Esophagus squamous epithelium (tissue), 5 donors: ENCODE results near the gene STING1. TPM values are rescaled to one million over a fixed set of nuclear protein-coding genes. Genes with fewer than 3 reads are reported as not detected.
"Not testable (repeated sequence)": the region's sequence is repeated elsewhere in the genome, so short reads cannot be mapped to it uniquely, and the experiment has no call there.

Source experiments
- DNase-seq: peaks from one replicate; lab custom pipeline; 2025; lab: John Stamatoyannopoulos, UW
- H3K27ac ChIP-seq, 4 donors: fragments of 200-600 bp; sonication (generic); one replicate each; pipeline ENCODE4 v1.5.1; 2016 to 2019; ENCODE audit warnings: mild to moderate bottlenecking in 1 of 4
- H3K27me3 ChIP-seq, 4 donors: fragments of 200-600 bp; sonication (generic); 1 replicate in 3 of 4; 2 replicates in 1 of 4; pipeline versions ENCODE4 v1.5.1 to v1.6.0; 2017 to 2021; ENCODE audit warnings: antibody characterized with exemption in 1 of 4
- H3K36me3 ChIP-seq, 3 donors: fragments of 200-600 bp; sonication (generic); one replicate each; pipeline ENCODE4 v1.5.1; 2016 to 2019
- H3K4me1 ChIP-seq, 3 donors: fragments of 200-600 bp; sonication (generic); one replicate each; pipeline ENCODE4 v1.5.1; 2017 to 2019
- H3K4me3 ChIP-seq, 4 donors: fragments of 200-600 bp; sonication (generic); 1 replicate in 3 of 4; 2 replicates in 1 of 4; pipeline ENCODE4 v1.5.1; 2016 to 2019; ENCODE audit warnings: mild to moderate bottlenecking in 2 of 4, moderate library complexity in 1 of 4
- H3K9me3 ChIP-seq, 3 donors: fragments of 200-600 bp; sonication (generic); one replicate each; pipeline ENCODE4 v1.5.1; 2016 to 2019
- POLR2A ChIP-seq, 4 donors: fragments of 450-650 bp; IDR thresholded peaks; one replicate each; pipeline ENCODE4 v1.6.1; 2017; ENCODE audit warnings: antibody characterized with exemption in 4 of 4, mild to moderate bottlenecking in 4 of 4, moderate library complexity in 3 of 4
- WGBS, 2 donors: methylation state at CpG; one replicate each; pipeline ENCODE4 v1.1.5; 2018; 5-methylcytosine and 5-hydroxymethylcytosine counted together
- intact Hi-C: fragments of 100-400 bp; cut with DNase I; formaldehyde crosslinking; loops from one replicate; pipeline ENCODE4 v1.15.0; 2022
- total RNA-seq, 4 donors: library from RNA; depleted of rRNA; stranded (reverse); fragments of >200 nt; gene quantifications; one replicate each; pipeline ENCODE4 v1.1.0, GENCODE V29; 2016
- TF ChIP-seq, protein P1 (sequence below), 6 experiments: fragments of 450-650 bp in 4 of 6; fragments of 200-600 bp in 2 of 6; sonication (generic) in 2 of 6; IDR thresholded peaks; one replicate each; pipeline ENCODE4 v1.5.1; 2016 to 2019; ENCODE audit warnings: antibody characterized with exemption in 6 of 6, mild to moderate bottlenecking in 4 of 6, moderate library complexity in 4 of 6
- donor health status: DM: yes; HTN: yes; CAD: no.

STING1 gene
- total RNA-seq, 4 donors from 2014 or later = 33.0 to 49.6 (median 38.6) TPM

GRCh38 chr5:139514486-139514856 lies 31.9 kb upstream of the STING1 start:
- peaks cover 11 to 43% (median 17%) of the 10 kb centered on the region in 3 donors for H3K4me1 ChIP-seq
- H3K27ac ChIP-seq = peak overlapping the region in 2 of 4 donors; percentile 19 to 27
- TF ChIP-seq POLR2A (IDR thresholded peaks at IDR 0.05) = no peak
- TF ChIP-seq, protein P1, sequence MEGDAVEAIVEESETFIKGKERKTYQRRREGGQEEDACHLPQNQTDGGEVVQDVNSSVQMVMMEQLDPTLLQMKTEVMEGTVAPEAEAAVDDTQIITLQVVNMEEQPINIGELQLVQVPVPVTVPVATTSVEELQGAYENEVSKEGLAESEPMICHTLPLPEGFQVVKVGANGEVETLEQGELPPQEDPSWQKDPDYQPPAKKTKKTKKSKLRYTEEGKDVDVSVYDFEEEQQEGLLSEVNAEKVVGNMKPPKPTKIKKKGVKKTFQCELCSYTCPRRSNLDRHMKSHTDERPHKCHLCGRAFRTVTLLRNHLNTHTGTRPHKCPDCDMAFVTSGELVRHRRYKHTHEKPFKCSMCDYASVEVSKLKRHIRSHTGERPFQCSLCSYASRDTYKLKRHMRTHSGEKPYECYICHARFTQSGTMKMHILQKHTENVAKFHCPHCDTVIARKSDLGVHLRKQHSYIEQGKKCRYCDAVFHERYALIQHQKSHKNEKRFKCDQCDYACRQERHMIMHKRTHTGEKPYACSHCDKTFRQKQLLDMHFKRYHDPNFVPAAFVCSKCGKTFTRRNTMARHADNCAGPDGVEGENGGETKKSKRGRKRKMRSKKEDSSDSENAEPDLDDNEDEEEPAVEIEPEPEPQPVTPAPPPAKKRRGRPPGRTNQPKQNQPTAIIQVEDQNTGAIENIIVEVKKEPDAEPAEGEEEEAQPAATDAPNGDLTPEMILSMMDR (IDR thresholded peaks at IDR 0.05) = no peak
- H3K4me3 ChIP-seq = no peak overlapping the region
- no peaks in the 10 kb centered on the region for H3K27me3 ChIP-seq
- no peaks in the 10 kb centered on the region for H3K9me3 ChIP-seq
- DNase-seq = no peak
- H3K36me3 ChIP-seq = no peaks in the 10 kb centered on the region
- WGBS, 2 donors = 0 to 80% methylated on average over 1 of the region's 2 CpGs
- intact Hi-C loops = loop anchor here (5.0 kb wide), 1 partner anchor 92 kb away; no protein-coding TSS in a partner anchor

DNA sequence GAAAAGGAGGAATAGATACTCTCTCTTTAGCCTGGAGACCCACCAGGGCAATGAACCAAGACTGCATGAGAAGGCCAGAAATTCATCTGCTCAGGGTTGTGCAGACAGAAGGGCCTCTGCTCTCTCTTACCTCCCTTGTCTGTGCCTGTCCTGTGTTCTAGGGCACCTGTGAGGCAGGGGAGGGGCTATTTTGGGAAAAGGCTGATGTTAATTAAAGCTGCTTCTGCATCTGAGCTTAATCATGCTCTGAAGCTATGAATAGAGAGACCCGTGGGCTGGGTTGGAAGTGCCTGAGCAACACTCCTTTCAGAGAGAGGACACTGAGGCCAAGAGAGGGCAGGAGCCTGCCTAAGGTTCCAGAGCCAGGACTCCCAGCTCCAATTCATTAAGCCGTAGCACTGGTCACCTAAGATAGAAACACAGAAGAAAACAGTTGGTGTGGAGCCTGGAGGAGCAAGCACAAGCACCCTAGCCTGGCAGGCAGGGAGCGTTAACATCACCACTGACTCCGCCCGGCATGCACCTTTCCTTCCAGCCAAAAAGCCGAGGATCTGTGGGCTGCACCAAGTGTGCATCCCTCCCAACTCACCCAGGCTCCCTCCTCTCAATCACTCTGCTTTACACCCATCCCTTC lies 31.4 kb upstream of the STING1 start:
- 53 to 68% methylated on average over 6 of the region's 6 CpGs for WGBS, 2 donors
- H3K9me3 ChIP-seq = no peaks in the 10 kb centered on the region
- peak overlapping the region in 2 of 4 donors; percentile 19 to 27 for H3K27ac ChIP-seq
- H3K4me1 ChIP-seq = peaks cover 11 to 43% (median 17%) of the 10 kb centered on the region in 3 donors
- TF ChIP-seq, protein P1 (IDR thresholded peaks at IDR 0.05) = no peak
- no peak for TF ChIP-seq POLR2A (IDR thresholded peaks at IDR 0.05)
- no peak overlapping the region for H3K4me3 ChIP-seq
- no peak for DNase-seq
- H3K36me3 ChIP-seq = no peaks in the 10 kb centered on the region
- no peaks in the 10 kb centered on the region for H3K27me3 ChIP-seq
- intact Hi-C loops = loop anchor here (5.0 kb wide), 1 partner anchor 92 kb away; no protein-coding TSS in a partner anchor

DNA sequence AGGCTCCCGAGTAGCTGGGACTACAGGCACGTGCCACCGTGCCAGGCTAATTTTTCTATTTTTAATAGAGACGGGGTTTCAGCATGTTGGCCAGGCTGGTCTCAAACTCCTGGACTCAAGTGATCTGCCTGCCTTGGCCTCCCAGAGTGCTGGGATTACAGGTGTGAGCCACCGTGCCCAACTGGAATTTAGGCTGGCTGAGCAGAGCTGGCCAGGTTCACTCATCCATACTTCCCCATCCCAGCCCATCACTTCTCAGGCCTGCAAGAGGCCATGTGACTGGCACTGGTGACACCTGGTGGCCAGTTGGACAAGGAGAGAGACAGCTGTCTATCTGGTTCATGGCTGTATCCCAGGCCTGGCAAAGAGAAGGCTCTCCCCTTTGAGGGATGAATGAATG lies 30.9 kb upstream of the STING1 start:
- H3K4me3 ChIP-seq, H3K27ac ChIP-seq, H3K36me3 ChIP-seq, H3K9me3 ChIP-seq, DNase-seq, H3K27me3 ChIP-seq: not testable (repeated sequence)
- TF ChIP-seq, protein P1 (IDR thresholded peaks at IDR 0.05) = peak; percentile 45 to 87 (median 76)
- H3K4me1 ChIP-seq = peaks cover 11 to 39% (median 16%) of the 10 kb centered on the region in 3 donors
- WGBS, 2 donors = 81 to 94% methylated on average over 4 of the region's 5 CpGs
- intact Hi-C loops = loop anchor here (5.0 kb wide), 1 partner anchor 91 kb away; no protein-coding TSS in a partner anchor

- intact Hi-C loops = loop anchor here (5.0 kb wide), 1 partner anchor 91 kb away; no protein-coding TSS in a partner anchor
- H3K27ac ChIP-seq = no peak overlapping the region
- H3K27me3 ChIP-seq = no peaks in the 10 kb centered on the region
- 79 to 81% methylated on average over 6 of the region's 6 CpGs for WGBS, 2 donors
- peaks cover 11 to 34% (median 12%) of the 10 kb centered on the region in 3 donors for H3K4me1 ChIP-seq
- H3K4me3 ChIP-seq = no peak overlapping the region
- H3K36me3 ChIP-seq = no peaks in the 10 kb centered on the region
- H3K9me3 ChIP-seq = no peaks in the 10 kb centered on the region
- DNase-seq = no peak
- TF ChIP-seq, protein P1 (IDR thresholded peaks at IDR 0.05) = no peak
- no peak for TF ChIP-seq POLR2A (IDR thresholded peaks at IDR 0.05)
These were observed 30.3 kb upstream of the STING1 start for GRCh38 chr5:139512786-139513390.

DNA sequence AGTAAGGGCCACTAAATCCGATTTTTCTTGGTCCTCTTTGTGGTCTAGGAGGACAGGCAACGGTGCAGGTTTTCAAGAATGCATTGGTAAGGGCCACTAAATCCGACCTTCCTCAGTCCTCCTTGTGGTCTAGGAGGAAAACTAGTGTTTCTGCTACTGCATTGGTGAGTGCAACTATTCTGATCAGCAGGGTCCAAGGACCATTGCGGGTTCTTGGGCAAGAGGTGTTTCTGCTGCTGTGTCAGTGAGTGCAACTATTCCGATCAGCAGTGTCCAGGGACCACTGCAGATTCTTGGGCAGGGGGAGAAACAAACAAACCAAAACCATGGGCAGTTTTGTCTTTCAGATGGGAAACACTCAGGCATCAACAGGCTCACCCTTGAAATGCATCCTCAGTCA lies 22.2 kb upstream of the STING1 start:
- H3K4me3 ChIP-seq, H3K4me1 ChIP-seq, intact Hi-C loops, H3K36me3 ChIP-seq, H3K27me3 ChIP-seq, H3K9me3 ChIP-seq, DNase-seq, H3K27ac ChIP-seq: not testable (repeated sequence)
- 91 to 94% methylated on average over 2 to 5 of the region's 5 CpGs for WGBS, 2 donors

GRCh38 chr5:139503879-139504278 lies 21.3 kb upstream of the STING1 start:
- not testable (repeated sequence) for H3K4me1 ChIP-seq
- 82 to 90% methylated on average over 14 to 15 of the region's 15 CpGs for WGBS, 2 donors

DNA sequence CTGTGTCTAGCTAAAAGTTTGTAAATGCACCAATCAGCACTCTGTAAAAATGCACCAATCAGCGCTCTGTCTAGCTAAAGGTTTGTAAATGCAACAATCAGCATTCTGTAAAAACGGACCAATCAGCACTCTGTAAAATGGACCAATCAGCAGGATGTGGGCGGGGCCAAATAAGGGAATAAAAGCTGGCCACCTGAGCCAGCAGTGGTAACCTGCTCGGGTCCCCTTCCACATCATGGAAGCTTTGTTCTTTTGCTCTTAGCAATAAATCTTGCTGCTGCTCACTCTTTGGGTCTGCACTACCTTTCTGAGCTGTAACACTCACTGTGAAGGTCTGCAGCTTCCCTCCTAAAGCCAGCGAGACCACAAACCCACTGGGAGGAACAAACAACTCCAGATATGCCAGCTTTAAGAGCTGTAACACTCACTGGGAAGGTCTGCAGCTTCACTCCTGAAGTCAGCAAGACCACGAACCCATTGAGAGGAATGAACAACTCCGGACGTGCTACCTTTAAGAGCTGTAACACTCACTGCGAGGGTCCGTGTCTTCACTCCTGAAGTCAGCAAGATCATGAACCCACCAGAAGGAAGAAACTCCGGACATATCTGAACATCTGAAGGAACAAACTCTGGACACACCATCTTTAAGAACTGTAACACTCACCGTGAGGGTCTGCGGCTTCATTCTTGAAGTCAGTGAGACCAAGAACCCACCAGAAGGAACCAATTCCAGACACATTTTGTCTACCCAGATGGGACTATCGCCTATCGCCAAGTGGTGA lies 20.7 kb upstream of the STING1 start:
- intact Hi-C loops, H3K4me3 ChIP-seq, H3K36me3 ChIP-seq, DNase-seq, H3K27ac ChIP-seq, H3K4me1 ChIP-seq, H3K27me3 ChIP-seq, H3K9me3 ChIP-seq: not testable (repeated sequence)
- WGBS, 2 donors = 85 to 93% methylated on average over 13 to 14 of the region's 15 CpGs

More at GRCh38 chr5:139503879-139504278, 21.3 kb upstream of the STING1 start:
- H3K9me3 ChIP-seq, H3K4me3 ChIP-seq, DNase-seq, H3K27ac ChIP-seq, intact Hi-C loops, H3K36me3 ChIP-seq, H3K27me3 ChIP-seq: not testable (repeated sequence)
